SK-N-SH (cell line): Measurements from ENCODE around the gene CTBP2.

Source experiments
- EP300 ChIP-seq, 2 experiments: IDR thresholded peaks; 2 replicates each; pipeline versions ENCODE4 v1.4.0 to v1.6.1; 2012; ENCODE audit warnings: borderline replicate concordance in 1 of 2, low read depth in 1 of 2, low read length in 1 of 2
- EZH2phosphoT487 ChIP-seq: fragments of 200-600 bp; sonication (generic); IDR thresholded peaks from 2 replicates; pipeline ENCODE4 v1.6.1; 2017; ENCODE audit warnings: low read depth, mixed run types, mild to moderate bottlenecking, antibody characterized with exemption, moderate library complexity, borderline replicate concordance
- FOXM1 ChIP-seq: IDR thresholded peaks from 2 replicates; pipeline ENCODE4 v1.4.0; 2012; ENCODE audit warnings: low read depth, mild to moderate bottlenecking
- GATA2 ChIP-seq: sonication (generic); formaldehyde crosslinking; IDR thresholded peaks from 2 replicates; pipeline ENCODE4 v1.5.0; 2020; ENCODE audit warnings: mild to moderate bottlenecking, missing genetic modification reagents
- NFIC ChIP-seq: IDR thresholded peaks from 2 replicates; pipeline ENCODE4 v1.4.0; 2012; ENCODE audit warnings: borderline replicate concordance
- NRF1 ChIP-seq: IDR thresholded peaks from 2 replicates; pipeline ENCODE4 v1.6.1; 2012; ENCODE audit warnings: low read depth, mild to moderate bottlenecking, low read length
- POLR2AphosphoS5 ChIP-seq: IDR thresholded peaks from 2 replicates; pipeline ENCODE4 v1.6.1; 2012; ENCODE audit warnings: low read depth, low read length
- RCOR1 ChIP-seq: fragments of 150-350 bp; IDR thresholded peaks from 2 replicates; pipeline ENCODE4 v1.6.1; 2017; ENCODE audit warnings: antibody characterized with exemption, low read length
- RFX5 ChIP-seq: IDR thresholded peaks from 2 replicates; pipeline ENCODE4 v1.6.1; 2012; ENCODE audit warnings: mild to moderate bottlenecking, improper control_type of control experiment, low read length
- SMC3 ChIP-seq: IDR thresholded peaks from 2 replicates; pipeline ENCODE4 v1.6.1; 2012; ENCODE audit warnings: low read depth, low read length, improper control_type of control experiment
- TCF12 ChIP-seq: IDR thresholded peaks from 2 replicates; pipeline ENCODE4 v1.4.0; 2012
- TEAD4 ChIP-seq: IDR thresholded peaks from 2 replicates; pipeline ENCODE4 v1.4.0; 2012; ENCODE audit warnings: mild to moderate bottlenecking, borderline replicate concordance; ENCODE audit not compliant: insufficient read depth
- YY1 ChIP-seq: IDR thresholded peaks from 2 replicates; pipeline ENCODE4 v1.4.0; 2012; ENCODE audit warnings: low read depth, mild to moderate bottlenecking
- TF ChIP-seq, protein P1 (sequence below): fragments of 200-600 bp; sonication (generic); IDR thresholded peaks from 2 replicates; pipeline ENCODE4 v1.6.1; 2017; ENCODE audit warnings: antibody characterized with exemption, mild to moderate bottlenecking, moderate library complexity

- no peak for TF ChIP-seq POLR2AphosphoS5
- TF ChIP-seq TCF12 = no peak
- no peak for TF ChIP-seq SMC3
- no peak for TF ChIP-seq RFX5
- TF ChIP-seq RCOR1 = no peak
- no peak for TF ChIP-seq TEAD4
- TF ChIP-seq YY1 = no peak
- TF ChIP-seq, protein P1, sequence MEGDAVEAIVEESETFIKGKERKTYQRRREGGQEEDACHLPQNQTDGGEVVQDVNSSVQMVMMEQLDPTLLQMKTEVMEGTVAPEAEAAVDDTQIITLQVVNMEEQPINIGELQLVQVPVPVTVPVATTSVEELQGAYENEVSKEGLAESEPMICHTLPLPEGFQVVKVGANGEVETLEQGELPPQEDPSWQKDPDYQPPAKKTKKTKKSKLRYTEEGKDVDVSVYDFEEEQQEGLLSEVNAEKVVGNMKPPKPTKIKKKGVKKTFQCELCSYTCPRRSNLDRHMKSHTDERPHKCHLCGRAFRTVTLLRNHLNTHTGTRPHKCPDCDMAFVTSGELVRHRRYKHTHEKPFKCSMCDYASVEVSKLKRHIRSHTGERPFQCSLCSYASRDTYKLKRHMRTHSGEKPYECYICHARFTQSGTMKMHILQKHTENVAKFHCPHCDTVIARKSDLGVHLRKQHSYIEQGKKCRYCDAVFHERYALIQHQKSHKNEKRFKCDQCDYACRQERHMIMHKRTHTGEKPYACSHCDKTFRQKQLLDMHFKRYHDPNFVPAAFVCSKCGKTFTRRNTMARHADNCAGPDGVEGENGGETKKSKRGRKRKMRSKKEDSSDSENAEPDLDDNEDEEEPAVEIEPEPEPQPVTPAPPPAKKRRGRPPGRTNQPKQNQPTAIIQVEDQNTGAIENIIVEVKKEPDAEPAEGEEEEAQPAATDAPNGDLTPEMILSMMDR = no peak
- no peak for TF ChIP-seq FOXM1
- no peak for TF ChIP-seq NFIC
- no peak for TF ChIP-seq NRF1
- no peak for TF ChIP-seq EP300 (IDR thresholded peaks at IDR 0.05; ENCODE audit: borderline replicate concordance in 1 of 2, low read depth in 1 of 2, low read length in 1 of 2)
- TF ChIP-seq EZH2phosphoT487 = no peak
- TF ChIP-seq GATA2 (CRISPR knock-in tag) = no peak
Measured at GRCh38 chr10:125121003-125121402, 39.4 kb downstream of the CTBP2 start.
